Muscle layer of colon (tissue), 2 donors: Measurements from ENCODE around the gene CXorf49.
"Not testable (repeated sequence)": the region's sequence is repeated elsewhere in the genome, so short reads cannot be mapped to it uniquely, and the experiment has no call there.

Source experiments
- H3K27ac ChIP-seq: one replicate; pipeline ENCODE4 v1.7.0; 2013; ENCODE audit warnings: low read depth, mild to moderate bottlenecking, low read length, moderate library complexity
- H3K27me3 ChIP-seq, 2 donors: one replicate each; pipeline ENCODE4 v1.7.0; 2013; ENCODE audit warnings: low read length in 2 of 2, mild to moderate bottlenecking in 2 of 2; ENCODE audit not compliant: insufficient read depth in 2 of 2, control insufficient read depth in 1 of 2
- H3K36me3 ChIP-seq: one replicate; pipeline ENCODE4 v1.7.0; 2013; ENCODE audit warnings: mild to moderate bottlenecking, low read length; ENCODE audit not compliant: insufficient read depth
- H3K4me1 ChIP-seq: one replicate; pipeline ENCODE4 v1.7.0; 2013; ENCODE audit warnings: mild to moderate bottlenecking, low read length; ENCODE audit not compliant: insufficient read depth
- H3K4me3 ChIP-seq, 2 donors: one replicate each; pipeline ENCODE4 v1.7.0; 2013; ENCODE audit warnings: low read length in 2 of 2, low read depth in 1 of 2, mild to moderate bottlenecking in 1 of 2, moderate library complexity in 1 of 2
- H3K9ac ChIP-seq: one replicate; pipeline ENCODE4 v1.7.0; 2013; ENCODE audit warnings: low read length
- H3K9me3 ChIP-seq: one replicate; pipeline ENCODE4 v1.7.0; 2013; ENCODE audit warnings: mild to moderate bottlenecking, low read length
- donor health status: abdominal sarcoma.
- donor health status: Adenocarcinoma of cecum.

CXorf49 gene

GRCh38 chrX:71669947-71670346 lies 48.1 kb downstream of the CXorf49 start:
- H3K27ac ChIP-seq, H3K27me3 ChIP-seq, H3K9ac ChIP-seq, H3K4me3 ChIP-seq, H3K9me3 ChIP-seq, H3K4me1 ChIP-seq, H3K36me3 ChIP-seq: not testable (repeated sequence)

DNA sequence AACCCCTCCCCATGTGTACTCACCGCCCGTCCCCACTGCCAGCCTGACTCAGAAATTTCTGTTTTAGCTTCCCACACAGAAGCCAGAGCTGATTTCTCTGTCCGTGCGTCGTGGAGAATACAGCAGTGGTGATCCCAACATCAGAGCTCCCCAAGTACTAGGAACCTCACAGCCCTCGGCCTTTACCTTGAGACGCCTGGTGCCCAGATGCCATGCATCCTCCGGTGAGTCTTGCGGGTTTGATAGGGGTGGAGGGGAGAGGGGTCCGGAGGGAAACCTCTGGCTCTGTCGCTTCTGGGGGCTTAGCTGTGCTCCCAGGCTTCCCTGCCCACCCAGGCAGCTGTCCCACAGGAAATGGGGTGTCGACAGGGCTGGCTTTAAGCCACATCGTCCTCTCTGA lies 48.6 kb downstream of the CXorf49 start:
- Histone ChIP-seq H3K4me1 (no peaks in the 10 kb centered on the region), H3K36me3 (no peaks in the 10 kb centered on the region), H3K27ac (no peak overlapping the region), H3K4me3 (no peak overlapping the region), H3K9me3 (no peaks in the 10 kb centered on the region), H3K9ac (no peak overlapping the region), H3K27me3 (peaks cover 0 to 9% of the 10 kb centered on the region in 2 donors)

DNA sequence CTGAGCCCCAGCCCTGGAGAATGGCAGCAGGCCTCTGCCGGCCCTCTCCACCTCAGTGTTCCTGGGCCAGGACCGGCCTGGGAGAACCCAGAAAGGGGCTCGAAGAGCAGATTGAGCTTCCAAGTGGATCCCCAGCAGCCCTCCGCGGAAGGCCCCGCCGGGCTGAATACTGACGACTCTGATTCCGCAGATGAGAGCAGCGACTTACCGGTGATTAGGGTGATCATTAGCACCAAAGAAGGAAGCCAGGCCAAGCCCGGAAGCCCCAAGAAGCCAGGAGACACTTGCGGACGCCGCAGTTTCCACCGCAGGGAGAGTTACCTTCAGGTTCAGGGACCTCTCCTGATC lies 49.9 kb downstream of the CXorf49 start:
- H3K9ac ChIP-seq, result no peak overlapping the region
- no peaks in the 10 kb centered on the region for H3K9me3 ChIP-seq
- H3K27me3 ChIP-seq, result peaks cover 0 to 9% of the 10 kb centered on the region in 2 donors
- no peaks in the 10 kb centered on the region for H3K4me1 ChIP-seq
- no peak overlapping the region for H3K4me3 ChIP-seq
- no peaks in the 10 kb centered on the region for H3K36me3 ChIP-seq
- H3K27ac ChIP-seq, result no peak overlapping the region

- Histone ChIP-seq H3K27ac (no peak within 1 kb of the TSS), H3K9ac (no peak within 1 kb of the TSS), H3K4me3 (no peak within 1 kb of the TSS), H3K27me3 (peaks cover 0 to 9% of the 10 kb centered on the region in 2 donors), H3K9me3 (no peaks in the 10 kb centered on the region), H3K4me1 (no peaks in the 10 kb centered on the region), H3K36me3 (no peaks in the 10 kb centered on the region)
These were observed 50.5 kb downstream of the CXorf49 start, which contains the start of gene LOC101059915 for GRCh38 chrX:71667328-71668247. LOC101059915 (plus strand) TSS chrX:71667546.

DNA sequence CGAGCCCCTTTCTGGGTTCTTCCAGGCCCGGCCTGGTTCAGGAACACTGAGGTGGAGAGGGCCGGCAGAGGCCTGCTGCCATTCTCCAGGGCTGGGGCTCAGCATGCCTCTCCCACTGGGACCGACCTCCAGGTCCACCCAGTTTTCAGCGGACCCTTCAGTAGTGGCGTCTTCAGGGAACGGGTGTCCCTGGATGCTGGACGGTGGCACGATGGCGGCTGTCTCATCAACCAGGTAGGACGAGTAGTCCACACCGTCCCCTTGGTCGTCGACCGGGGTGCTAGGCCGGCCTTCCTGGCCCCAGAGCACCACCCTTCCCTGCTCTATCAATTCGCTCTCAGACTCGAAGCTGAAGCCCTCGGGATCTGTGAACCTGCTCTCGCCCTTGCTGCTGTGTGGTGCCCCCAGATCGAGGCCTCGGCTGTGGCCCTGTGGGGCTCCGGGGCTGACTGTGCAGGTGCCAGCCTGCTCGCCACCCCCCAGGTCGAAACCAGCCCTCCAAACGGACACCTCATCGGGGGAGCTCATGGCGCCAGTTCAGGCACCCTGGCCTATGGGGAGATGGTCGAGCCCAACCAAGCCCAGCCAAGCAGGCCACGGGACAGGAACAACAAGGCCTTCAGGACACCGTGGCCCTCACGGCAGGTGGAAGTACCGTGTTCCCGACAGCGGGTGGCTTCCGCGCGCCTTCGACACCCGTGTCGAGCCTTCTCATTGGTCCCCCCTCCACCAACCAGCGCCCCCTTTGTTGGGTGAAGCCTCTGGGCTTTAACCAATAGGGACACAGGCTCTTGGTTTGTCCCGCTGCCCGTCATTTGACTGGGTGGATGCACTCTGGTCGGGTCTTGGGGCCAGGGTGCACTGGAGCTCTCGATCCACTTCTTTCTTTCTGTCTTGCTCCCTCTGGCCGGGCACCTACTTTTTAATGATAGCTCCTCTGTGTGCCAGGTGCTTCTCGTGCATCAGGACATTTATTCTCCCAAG lies 51.6 kb downstream of the CXorf49 start:
- Histone ChIP-seq H3K27me3 (peaks cover 0 to 6% of the 10 kb centered on the region in 2 donors), H3K27ac (no peak overlapping the region), H3K9me3 (no peaks in the 10 kb centered on the region), H3K9ac (no peak overlapping the region), H3K36me3 (no peaks in the 10 kb centered on the region), H3K4me1 (no peaks in the 10 kb centered on the region), H3K4me3 (no peak overlapping the region)

DNA sequence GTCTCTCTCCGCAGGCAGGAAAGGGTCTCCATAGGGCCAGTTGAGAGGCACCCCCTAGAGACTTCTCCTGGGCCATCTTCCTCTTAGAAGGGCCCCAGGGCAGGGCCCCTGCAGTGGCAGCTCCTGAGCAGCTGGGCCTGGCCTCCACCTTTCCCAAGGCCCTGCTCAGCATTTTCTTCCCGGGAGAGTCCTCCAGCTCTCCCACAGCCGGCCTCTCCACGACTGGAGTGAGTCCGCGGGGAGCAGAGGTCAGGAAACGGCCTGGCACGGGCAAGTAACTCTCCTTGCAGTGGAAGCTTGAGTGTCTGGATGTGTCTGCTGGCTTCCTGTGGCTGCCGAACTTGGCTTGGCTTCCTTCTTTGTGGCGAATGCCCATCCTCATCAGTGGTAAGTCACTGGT lies 52.3 kb downstream of the CXorf49 start:
- H3K9ac ChIP-seq, result no peak overlapping the region
- H3K27me3 ChIP-seq, result peaks cover 0 to 3% of the 10 kb centered on the region in 2 donors
- no peaks in the 10 kb centered on the region for H3K9me3 ChIP-seq
- H3K36me3 ChIP-seq, result no peaks in the 10 kb centered on the region
- no peak overlapping the region for H3K27ac ChIP-seq
- no peak overlapping the region for H3K4me3 ChIP-seq
- H3K4me1 ChIP-seq, result no peaks in the 10 kb centered on the region

DNA sequence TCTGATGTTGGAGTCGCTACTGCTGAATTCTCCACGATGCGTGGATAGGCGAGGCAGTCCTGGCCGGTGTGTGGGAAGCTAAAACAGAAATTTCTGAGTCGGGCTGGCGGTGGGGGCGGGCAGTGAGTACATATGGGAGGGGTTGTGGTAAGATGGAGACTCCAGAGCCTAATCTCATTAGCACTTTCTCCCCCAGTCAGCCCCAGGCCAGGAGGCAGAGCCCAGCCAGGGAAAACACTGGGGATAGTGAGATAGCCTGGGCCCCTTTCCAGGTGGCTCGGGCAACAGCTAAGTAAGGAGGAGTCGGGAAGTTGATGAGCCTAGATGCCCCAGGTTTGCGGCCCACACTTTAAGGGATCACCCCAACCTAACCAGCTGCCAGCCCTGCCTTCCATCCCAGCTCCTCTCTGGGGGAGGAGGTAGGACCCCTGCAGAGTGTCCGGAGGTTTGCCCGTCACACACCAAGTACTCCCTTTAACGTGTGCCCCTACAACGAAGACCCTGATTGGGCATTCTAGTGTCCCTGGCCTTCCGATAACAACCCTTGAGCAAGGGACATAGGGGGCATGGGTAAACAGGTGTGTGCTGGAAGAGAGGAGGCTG lies 53.1 kb downstream of the CXorf49 start:
- H3K36me3 ChIP-seq, result no peaks in the 10 kb centered on the region
- peaks cover 0 to 3% of the 10 kb centered on the region in 2 donors for H3K27me3 ChIP-seq
- no peak overlapping the region for H3K9ac ChIP-seq
- H3K4me1 ChIP-seq, result no peaks in the 10 kb centered on the region
- no peak overlapping the region for H3K27ac ChIP-seq
- no peak overlapping the region for H3K4me3 ChIP-seq
- no peaks in the 10 kb centered on the region for H3K9me3 ChIP-seq
